Measurements from ENCODE around the gene NACA. TPM values are rescaled to one million over a fixed set of nuclear protein-coding genes. Genes with fewer than 3 reads are reported as not detected.

Gene NACA
- total and polyA plus RNA-seq, 2 of the 13 experiments (the other 11 are each of a cell fraction or from before 2014, with no cell fraction given), result 799 to 1,700 TPM

GRCh38 chr12:56714431-56714929 is 10.6 kb downstream of the NACA start:
- ChIA-PET CTCF (ENCODE audit: low intra/inter-chr PET ratio, low total read pairs) (no interaction called here), POLR2A (interaction anchor here (1.7 kb wide), 1 partner anchor 11 kb away, joined by 7 read pairs; the partner anchor contains the start of gene NACA)
- DNase-seq (ENCODE audit: low spot score), result no peak
- ATAC-seq, result no peak
- no TSS peak for BruUV-seq (replicated peaks)
- no peak overlapping the region for H2AFZ ChIP-seq (ENCODE audit: low read length)
- 92% methylated on average over 2 of the region's 2 CpGs for WGBS (ENCODE audit: low lambda C conversion rate)
- no peaks in the 10 kb centered on the region for H3K27me3 ChIP-seq (ENCODE audit: control insufficient read depth in 1 of 2, insufficient read depth in 2 of 2, low read length in 2 of 2)
- no peak for FAIRE-seq
- no peak overlapping the region for H3K9ac ChIP-seq (ENCODE audit: insufficient read depth, low read depth, low read length)
- H4K20me1 ChIP-seq (ENCODE audit: insufficient read depth, low read length), result peaks cover 42% of the 10 kb centered on the region
- H3K27ac ChIP-seq (ENCODE audit: extremely low read length, insufficient read depth, low read length), result no peak overlapping the region
- intact Hi-C loops (cut with micrococcal nuclease; ENCODE audit: unreplicated experiment), result no loop called here
- peaks cover 21% of the 10 kb centered on the region; the same call in 1 of the 2 replicates for H3K4me1 ChIP-seq (ENCODE audit: insufficient read depth, low read length)
- no peak overlapping the region for H3K4me3 ChIP-seq (replicated peaks in 1 of 3; ENCODE audit: insufficient read depth in 1 of 3, low read depth in 2 of 3, low read length in 3 of 3)
- no peak overlapping the region for H3K4me2 ChIP-seq (ENCODE audit: low read depth, low read length)
- H3K36me3 ChIP-seq (replicated peaks in 1 of 2; ENCODE audit: control insufficient read depth in 1 of 2, insufficient read depth in 2 of 2, low read length in 2 of 2), result peaks cover 31 to 55% of the 10 kb centered on the region in 2 experiments
- in situ Hi-C loops (cut with HindIII; ENCODE audit: extremely low pct_ligation_motif_present, low pct_unique_long_range_greater_than_20kb), result no loop called here
- peak; percentile 29; the same call in 1 of the 2 replicates for TF ChIP-seq RBFOX2 (IDR thresholded peaks at IDR 0.05; ENCODE audit: low read depth, low read length)
- no peak for TF ChIP-seq ZNF558 (CRISPR knock-in tag; IDR thresholded peaks at IDR 0.05; ENCODE audit: borderline replicate concordance)
- H3K79me2 ChIP-seq (ENCODE audit: insufficient read depth, low read length), result peaks cover 32% of the 10 kb centered on the region
- no peaks in the 10 kb centered on the region for H3K9me3 ChIP-seq (ENCODE audit: low read length)

GRCh38 chr12:56713345-56713744 is 11.8 kb downstream of the NACA start:
- no peak overlapping the region for H3K4me2 ChIP-seq (ENCODE audit: low read depth, low read length)
- peaks cover 23% of the 10 kb centered on the region for H3K79me2 ChIP-seq (ENCODE audit: insufficient read depth, low read length)
- H3K36me3 ChIP-seq (replicated peaks in 1 of 2; ENCODE audit: control insufficient read depth in 1 of 2, insufficient read depth in 2 of 2, low read length in 2 of 2), result peaks cover 30 to 46% of the 10 kb centered on the region in 2 experiments
- intact Hi-C loops (cut with micrococcal nuclease; ENCODE audit: unreplicated experiment) (no loop called here), in situ Hi-C loops (cut with HindIII; ENCODE audit: extremely low pct_ligation_motif_present, low pct_unique_long_range_greater_than_20kb) (no loop called here)
- peaks cover 12% of the 10 kb centered on the region; the same call in 1 of the 2 replicates for H3K4me1 ChIP-seq (ENCODE audit: insufficient read depth, low read length)
- H3K9ac ChIP-seq (ENCODE audit: insufficient read depth, low read depth, low read length), result no peak overlapping the region
- H3K27ac ChIP-seq (ENCODE audit: extremely low read length, insufficient read depth, low read length), result no peak overlapping the region
- no peaks in the 10 kb centered on the region for H3K9me3 ChIP-seq (ENCODE audit: low read length)
- H3K27me3 ChIP-seq (ENCODE audit: control insufficient read depth in 1 of 2, insufficient read depth in 2 of 2, low read length in 2 of 2), result no peaks in the 10 kb centered on the region
- CTCF ChIA-PET (ENCODE audit: low intra/inter-chr PET ratio, low total read pairs), result no interaction called here
- no TSS peak for BruUV-seq (replicated peaks)
- POLR2A ChIA-PET, result interaction anchor here (1.7 kb wide), 1 partner anchor 12 kb away, joined by 7 read pairs; the partner anchor contains the start of gene NACA
- no peak for DNase-seq (ENCODE audit: low spot score)
- WGBS (ENCODE audit: low lambda C conversion rate), result 100% methylated on average over 3 of the region's 3 CpGs
- H3K4me3 ChIP-seq (replicated peaks in 1 of 3; ENCODE audit: insufficient read depth in 1 of 3, low read depth in 2 of 3, low read length in 3 of 3), result no peak overlapping the region
- no peak for FAIRE-seq
- no peak for ATAC-seq
- H4K20me1 ChIP-seq (ENCODE audit: insufficient read depth, low read length), result peaks cover 31% of the 10 kb centered on the region
- no peak overlapping the region for H2AFZ ChIP-seq (ENCODE audit: low read length)
- TF ChIP-seq GABPB1 (CRISPR knock-in tag; IDR thresholded peaks at IDR 0.05), result no peak
- TF ChIP-seq ZNF556 (CRISPR knock-in tag; IDR thresholded peaks at IDR 0.05; ENCODE audit: borderline replicate concordance), result no peak
- no peak for TF ChIP-seq DRAP1 (CRISPR knock-in tag; IDR thresholded peaks at IDR 0.05)
- no peak for TF ChIP-seq PRDM15 (CRISPR knock-in tag; IDR thresholded peaks at IDR 0.05)
- no peak for TF ChIP-seq STAT6 (CRISPR knock-in tag; IDR thresholded peaks at IDR 0.05; ENCODE audit: borderline replicate concordance)
- no peak for TF ChIP-seq JARID2 (CRISPR knock-in tag; IDR thresholded peaks at IDR 0.05; ENCODE audit: insufficient replicate concordance)
- no peak for TF ChIP-seq PBX3 (CRISPR knock-in tag; IDR thresholded peaks at IDR 0.05; ENCODE audit: borderline replicate concordance)
